ENCODE measurements around the gene AGGF1.
"Not testable (repeated sequence)": the region's sequence is repeated elsewhere in the genome, so short reads cannot be mapped to it uniquely, and the experiment has no call there.

The AGGF1 gene

GRCh38 chr5:77030097-77031071 lies at the start of gene AGGF1:
TSS of gene AGGF1 (plus strand) at chr5:77030404. CDS start at chr5:77030767, 363 bp downstream.
- DNase-seq (ENCODE audit: low read depth), result peak; percentile 96

- no peak for DNase-seq (ENCODE audit: low read depth)
Measured at GRCh38 chr5:76980518-76981144, 49.6 kb upstream of the AGGF1 start.

- DNase-seq (ENCODE audit: low read depth), result peak; percentile 4
Measured at GRCh38 chr5:76982450-76982849, 47.8 kb upstream of the AGGF1 start.

GRCh38 chr5:76983468-76983867 lies 46.7 kb upstream of the AGGF1 start:
- DNase-seq (ENCODE audit: low read depth), result no peak

GRCh38 chr5:76986825-76987526 lies 43.2 kb upstream of the AGGF1 start:
- DNase-seq (ENCODE audit: low read depth), result no peak

- DNase-seq (ENCODE audit: low read depth), result no peak
Measured at GRCh38 chr5:76990899-76991459, 39.2 kb upstream of the AGGF1 start.

GRCh38 chr5:76993436-76993835 lies 36.8 kb upstream of the AGGF1 start:
- DNase-seq (ENCODE audit: low read depth), result not testable (repeated sequence)

- DNase-seq (ENCODE audit: low read depth), result no peak
Measured at GRCh38 chr5:76994337-76994736, 35.9 kb upstream of the AGGF1 start.

- not testable (repeated sequence) for DNase-seq (ENCODE audit: low read depth)
Measured at GRCh38 chr5:76998251-76998650, 32.0 kb upstream of the AGGF1 start.

GRCh38 chr5:76999451-76999850 lies 30.8 kb upstream of the AGGF1 start:
- peak; percentile 91 for DNase-seq (ENCODE audit: low read depth)

GRCh38 chr5:77003246-77003645 lies 27.0 kb upstream of the AGGF1 start:
- no peak for DNase-seq (ENCODE audit: low read depth)

GRCh38 chr5:77006124-77006523 lies 24.1 kb upstream of the AGGF1 start:
- DNase-seq (ENCODE audit: low read depth), result no peak

- no peak for DNase-seq (ENCODE audit: low read depth)
Measured at GRCh38 chr5:77008413-77008812, 21.8 kb upstream of the AGGF1 start.

GRCh38 chr5:77010243-77010642 lies 20.0 kb upstream of the AGGF1 start:
- DNase-seq (ENCODE audit: low read depth), result no peak

GRCh38 chr5:77011498-77011897 lies 18.7 kb upstream of the AGGF1 start:
- no peak for DNase-seq (ENCODE audit: low read depth)

- peak; percentile 60 for DNase-seq (ENCODE audit: low read depth)
Measured at GRCh38 chr5:77012601-77013000, 17.6 kb upstream of the AGGF1 start.

- DNase-seq (ENCODE audit: low read depth), result peak; percentile 72
Measured at GRCh38 chr5:77015938-77016569, 14.2 kb upstream of the AGGF1 start.

- DNase-seq (ENCODE audit: low read depth), result no peak
Measured at GRCh38 chr5:77016962-77017361, 13.2 kb upstream of the AGGF1 start.

- no peak for DNase-seq (ENCODE audit: low read depth)
Measured at GRCh38 chr5:77017668-77018067, 12.5 kb upstream of the AGGF1 start.

GRCh38 chr5:77022511-77023417 lies 7.4 kb upstream of the AGGF1 start:
- no peak for DNase-seq (ENCODE audit: low read depth)

- no peak for DNase-seq (ENCODE audit: low read depth)
Measured at GRCh38 chr5:77024490-77024889, 5.7 kb upstream of the AGGF1 start.
